HG02678 (cell line): Measurements from ENCODE around the gene LTK.

ENCODE experiments used
- ATAC-seq: cut with Tn5 transposase; IDR thresholded peaks from one replicate; pipeline ENCODE4 v1.9.1; 2021; ENCODE audit warnings: mild to moderate bottlenecking, moderate library complexity; ENCODE audit not compliant: unreplicated experiment

LTK gene

DNA sequence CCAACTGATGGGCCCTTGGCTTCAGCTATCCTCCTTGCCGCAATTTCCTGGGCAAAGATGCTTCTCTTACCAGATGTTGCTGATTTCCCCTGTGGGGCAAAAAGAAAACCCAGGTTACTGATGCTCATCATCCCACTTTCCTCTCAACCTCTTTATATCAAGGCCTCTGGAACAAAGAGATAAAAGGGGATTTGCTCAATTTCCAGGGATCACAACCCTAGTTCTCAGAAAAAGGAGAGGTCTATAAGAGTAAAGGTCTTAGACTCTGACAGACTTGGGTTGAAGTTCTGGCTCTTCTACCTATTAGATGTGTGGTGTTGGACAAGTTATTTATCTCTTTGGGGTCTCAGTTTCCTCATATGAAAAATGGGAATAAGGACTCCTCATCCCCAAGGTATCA, 21.9 kb upstream of the LTK start:
- ATAC-seq = no peak

- no peak for ATAC-seq
Measured at GRCh38 chr15:41530363-41530956, 16.8 kb upstream of the LTK start.

DNA sequence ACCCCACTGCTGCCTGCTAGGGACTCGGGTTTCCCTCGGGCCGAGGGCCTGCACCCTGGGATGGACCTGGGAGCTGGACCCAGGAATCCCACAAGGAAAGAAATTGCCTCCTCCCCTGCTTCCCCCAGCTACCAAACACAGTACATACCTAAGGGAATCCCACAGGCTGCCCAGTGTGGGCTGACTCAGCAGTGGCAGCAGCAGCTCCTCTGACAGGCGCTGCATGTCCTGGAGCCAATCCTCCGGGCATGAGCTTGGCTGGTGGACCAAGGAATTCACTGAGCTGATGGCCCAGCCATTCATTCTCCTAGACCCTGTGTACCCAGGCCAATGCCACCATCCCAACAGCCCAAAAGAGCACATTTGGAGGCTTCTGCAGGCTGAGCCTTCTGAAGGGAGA, 9.5 kb upstream of the LTK start:
- ATAC-seq = no peak

DNA sequence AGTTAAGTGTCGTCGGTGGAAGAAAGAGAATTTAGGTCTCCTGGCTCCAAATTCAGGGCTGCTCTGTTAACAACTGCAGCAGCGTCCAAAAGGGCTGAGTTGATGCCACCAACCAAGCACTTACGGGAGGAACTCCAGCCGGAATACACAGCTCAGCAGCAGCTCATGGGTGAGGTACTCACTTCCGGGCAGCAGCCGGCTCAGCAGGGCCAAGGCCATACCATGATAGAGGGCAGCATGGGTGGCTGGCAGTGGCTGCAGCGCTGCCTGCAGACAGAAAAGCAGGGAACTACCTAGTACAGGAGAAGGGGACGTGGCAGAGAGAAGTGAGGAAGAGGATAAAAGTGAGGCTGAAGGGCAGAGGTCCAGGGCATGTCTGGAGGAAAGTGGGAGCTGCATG, 8.0 kb upstream of the LTK start:
- no peak for ATAC-seq

- ATAC-seq = no peak
Measured at GRCh38 chr15:41520636-41521035, 7.0 kb upstream of the LTK start.

DNA sequence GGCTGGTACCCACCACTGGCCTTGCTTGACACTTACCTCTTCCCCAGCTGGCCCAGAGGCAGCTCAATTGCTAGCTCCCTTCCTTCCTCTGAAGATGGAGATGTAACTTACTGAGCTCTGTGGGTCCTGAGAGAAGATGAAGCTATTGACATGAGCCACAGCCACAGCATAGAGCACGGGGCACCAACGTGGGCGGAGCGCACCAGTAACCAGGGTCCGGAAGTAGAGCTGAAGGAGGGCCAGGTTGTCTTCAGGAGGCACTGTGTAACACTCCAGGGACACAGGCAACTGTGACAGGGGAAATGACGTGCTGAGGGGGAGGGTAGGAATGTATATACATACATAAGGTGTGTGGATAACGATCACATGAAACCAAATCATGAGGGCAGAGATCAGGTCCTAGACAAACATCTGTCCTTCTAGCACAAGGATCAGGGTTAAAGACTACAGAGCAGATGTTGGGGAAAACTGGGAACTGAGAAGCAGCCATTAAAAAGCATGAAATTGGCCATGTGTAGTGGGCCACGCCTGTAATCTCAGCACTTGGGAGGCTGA, 4.3 kb upstream of the LTK start:
- no peak for ATAC-seq

GRCh38 chr15:41512940-41513505, 604 bp downstream of the LTK start:
- no peak for ATAC-seq

DNA sequence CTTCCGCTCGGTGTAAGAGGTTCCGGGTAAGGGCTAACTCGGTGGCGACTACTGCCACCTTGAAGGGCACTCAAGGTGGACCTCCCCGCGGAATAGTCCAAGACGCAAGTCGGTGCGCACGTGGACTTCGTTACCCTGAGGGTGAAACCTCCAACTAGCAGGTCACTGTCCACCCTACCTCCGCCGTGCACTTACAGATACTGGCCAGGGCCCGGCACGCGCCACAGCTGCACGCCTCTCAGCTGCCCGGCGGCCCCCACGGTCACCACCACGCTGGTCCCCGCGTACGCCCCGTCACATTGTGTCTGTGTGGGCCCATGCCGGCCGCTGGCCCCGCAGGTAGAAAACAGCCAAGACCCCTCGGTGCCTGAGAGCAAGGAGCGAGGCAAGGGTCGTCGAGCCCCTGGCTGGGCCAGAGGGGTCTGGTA, 1.1 kb downstream of the LTK start:
- no peak for ATAC-seq

DNA sequence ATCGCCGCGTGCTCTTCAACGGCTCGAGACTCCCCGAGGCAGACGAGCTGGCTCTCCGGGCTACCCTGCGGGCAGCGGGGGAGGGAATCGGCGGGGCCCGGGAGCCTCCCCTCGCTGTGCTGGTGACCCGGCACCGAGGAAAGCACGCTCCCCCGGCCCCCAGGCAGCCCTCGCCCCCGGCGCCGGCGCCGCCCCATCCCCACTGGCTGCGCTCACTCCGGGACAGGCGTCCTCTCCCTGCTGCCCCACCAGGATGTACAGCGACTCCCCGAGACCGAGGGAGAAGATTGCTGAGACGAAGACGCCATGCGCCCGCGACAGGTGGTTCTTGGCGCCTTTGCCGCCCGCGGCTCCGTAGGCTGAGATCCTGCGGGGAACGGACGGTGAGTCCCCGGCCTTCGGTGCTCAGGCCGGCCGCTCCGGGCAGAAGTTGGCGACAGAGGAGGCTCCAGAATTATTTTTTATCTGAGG, 1.7 kb downstream of the LTK start:
- no peak for ATAC-seq

DNA sequence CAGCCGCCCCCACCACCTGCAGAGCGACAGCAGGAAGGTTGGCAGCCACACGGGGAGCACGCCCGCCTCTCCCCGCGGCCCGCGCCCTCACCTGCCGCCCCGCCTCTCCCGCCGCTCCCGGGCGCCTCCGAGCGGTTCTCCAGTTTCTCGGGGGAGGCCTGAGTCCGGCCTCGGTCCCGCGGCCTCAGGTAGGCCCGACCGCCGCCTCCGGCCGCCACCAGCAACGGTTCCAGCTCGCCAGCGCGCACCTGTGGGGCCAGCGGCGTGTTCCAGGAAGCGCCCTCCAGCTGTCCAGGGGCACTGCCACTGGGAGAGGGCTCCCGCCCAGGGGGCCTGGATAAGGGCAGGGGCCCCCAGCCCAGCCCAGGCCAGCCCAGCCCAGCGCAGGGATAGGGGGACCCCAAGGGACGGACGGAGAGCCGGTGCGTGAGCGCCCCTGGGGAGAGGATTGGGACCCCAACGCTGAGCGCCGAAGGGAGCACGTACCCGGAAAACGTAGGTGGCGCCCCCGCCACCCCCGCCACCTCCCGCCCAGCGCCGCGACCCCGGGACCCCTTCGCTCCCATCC, 2.2 kb downstream of the LTK start:
- ATAC-seq = no peak

DNA sequence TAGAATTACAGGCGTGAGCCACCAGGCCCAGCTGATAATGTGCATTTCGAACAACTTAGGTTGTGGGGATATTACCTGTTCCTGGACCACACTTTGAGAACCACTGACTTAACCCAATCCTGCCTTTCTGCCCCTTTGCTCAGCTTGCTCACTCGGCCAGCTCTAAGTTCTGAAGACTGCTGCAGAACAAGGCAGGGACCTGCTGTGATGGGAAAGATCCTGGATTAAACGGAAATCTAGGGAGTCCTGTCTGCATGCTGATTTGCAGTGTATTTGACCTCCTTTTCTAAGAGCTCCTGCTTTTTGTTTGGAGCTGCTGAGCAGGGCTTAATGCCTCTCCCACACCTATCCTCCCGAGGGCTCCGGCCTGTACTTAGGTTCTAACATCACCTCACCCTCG, 2.9 kb downstream of the LTK start:
- no peak for ATAC-seq

DNA sequence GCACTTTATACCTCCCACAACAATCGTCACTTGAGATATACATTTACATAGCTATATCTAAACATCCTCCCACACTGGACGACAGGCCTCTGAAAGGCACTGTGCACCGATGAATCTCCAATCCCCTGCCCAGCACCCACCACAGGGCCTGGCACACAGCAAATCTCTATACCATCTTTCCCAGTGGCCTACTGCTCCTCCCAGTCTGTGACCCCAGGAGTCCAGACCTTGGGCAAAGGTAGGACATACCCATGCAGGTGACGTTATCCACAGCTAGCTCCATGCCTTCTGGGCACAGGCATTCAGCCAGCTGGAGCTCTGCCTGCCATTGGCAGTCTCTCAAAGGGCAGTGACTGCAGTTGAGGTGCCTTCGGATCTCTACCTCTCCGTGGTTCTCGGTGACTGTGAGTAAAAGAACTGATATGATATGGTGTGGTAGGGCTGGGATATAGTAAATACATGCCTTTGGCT, 5.8 kb downstream of the LTK start:
- ATAC-seq = no peak

- ATAC-seq = no peak
Measured at GRCh38 chr15:41506796-41507341, 6.8 kb downstream of the LTK start.

- ATAC-seq = no peak
Measured at GRCh38 chr15:41505776-41506175, 7.9 kb downstream of the LTK start.

DNA sequence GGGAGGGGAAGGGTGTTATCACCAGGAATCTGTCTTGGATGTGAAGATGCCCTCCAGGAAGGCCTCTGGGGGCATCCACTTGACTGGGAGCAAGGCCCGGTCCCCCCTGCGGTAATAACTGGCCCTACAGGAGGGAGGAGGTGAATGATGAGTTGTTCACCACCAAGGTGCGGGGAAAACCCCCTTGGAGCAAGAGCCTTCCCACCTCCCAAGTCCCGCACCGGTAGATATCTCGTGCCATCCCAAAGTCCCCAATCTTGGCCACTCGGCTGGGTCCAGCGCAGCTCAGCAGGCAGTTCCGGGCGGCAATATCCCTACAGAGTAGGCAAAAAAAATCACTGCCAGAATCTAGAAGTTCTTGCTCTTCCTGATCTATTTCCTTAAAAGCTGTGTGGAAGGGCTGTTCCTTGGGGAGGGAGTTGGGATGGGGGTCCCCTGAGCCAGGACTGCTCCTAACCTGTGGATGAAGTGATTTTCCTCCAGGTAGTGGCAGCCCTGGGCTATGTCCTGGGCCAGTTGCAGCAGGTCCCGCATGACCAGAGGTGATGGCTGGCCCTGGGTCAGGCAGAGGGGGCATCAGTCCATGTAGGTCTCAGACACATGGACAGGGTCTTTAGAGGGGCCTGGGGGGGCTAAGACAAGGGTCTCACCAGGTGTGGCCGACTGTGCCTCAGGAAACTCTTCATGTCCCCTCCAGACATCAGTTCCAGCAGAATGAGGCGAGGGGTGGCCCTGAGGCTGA, 8.7 kb downstream of the LTK start:
- ATAC-seq = no peak

- ATAC-seq = no peak
Measured at GRCh38 chr15:41503669-41504010, 10.0 kb downstream of the LTK start.

- ATAC-seq = no peak
Measured at GRCh38 chr15:41502795-41503668, 10.6 kb downstream of the LTK start.

GRCh38 chr15:41501931-41502794, 11.5 kb downstream of the LTK start:
- no peak for ATAC-seq

- no peak for ATAC-seq
Measured at GRCh38 chr15:41501191-41501917, 12.3 kb downstream of the LTK start.
